Panc1 (cell line): ENCODE measurements around the gene ESRRG.

Experiments used
- CTCF ChIP-seq: fragments of 450-650 bp; IDR thresholded peaks from 2 replicates; pipeline ENCODE4 v1.5.1; 2017; ENCODE audit warnings: mild to moderate bottlenecking
- REST ChIP-seq, 2 experiments: IDR thresholded peaks; 2 replicates each; pipeline ENCODE4 v1.6.1; 2011 to 2012; ENCODE audit warnings: low read depth in 2 of 2, control low read depth in 1 of 2, low read length in 1 of 2, mild to moderate bottlenecking in 1 of 2, moderate library complexity in 1 of 2; ENCODE audit not compliant: insufficient read depth in 1 of 2
- SIN3A ChIP-seq: IDR thresholded peaks from 2 replicates; pipeline ENCODE4 v1.6.1; 2012; ENCODE audit warnings: low read depth, mild to moderate bottlenecking, low read length, moderate library complexity, borderline replicate concordance; ENCODE audit not compliant: insufficient read depth

DNA sequence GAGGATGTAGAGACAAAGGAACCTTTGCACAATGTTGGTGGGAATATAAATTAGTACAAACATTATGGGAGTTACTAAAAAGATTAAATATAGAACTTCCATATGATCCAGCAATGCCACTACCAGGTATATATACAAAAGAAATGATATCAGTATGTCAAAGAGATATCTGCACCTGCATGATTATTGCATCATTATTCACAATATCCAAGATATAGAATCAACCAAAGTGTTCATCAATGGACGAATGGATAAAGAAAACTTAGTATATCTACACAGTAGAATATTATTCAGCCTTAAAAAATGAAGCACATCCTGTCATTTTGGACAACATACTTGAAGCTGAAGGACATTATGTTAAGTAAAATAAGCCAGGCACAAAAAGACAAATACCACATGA, 238.2 kb downstream of the ESRRG start:
- TF ChIP-seq SIN3A (no peak), CTCF (no peak), REST (IDR thresholded peaks at IDR 0.05; ENCODE audit: insufficient read depth in 1 of 2, low read depth in 2 of 2, low read length in 1 of 2) (no peak)
